IPS DF 19.7 (cell line): Measurements from ENCODE around the gene ODF2.
"Not testable (repeated sequence)": the region's sequence is repeated elsewhere in the genome, so short reads cannot be mapped to it uniquely, and the experiment has no call there.

ENCODE experiments used
- DNase-seq: peaks from one replicate; pipeline ENCODE4 v3.0.0-alpha.2; 2013; ENCODE audit warnings: low read depth, low spot score

Gene ODF2

GRCh38 chr9:128484686-128485413 is 29.0 kb downstream of the ODF2 start:
- DNase-seq, result no peak

DNA sequence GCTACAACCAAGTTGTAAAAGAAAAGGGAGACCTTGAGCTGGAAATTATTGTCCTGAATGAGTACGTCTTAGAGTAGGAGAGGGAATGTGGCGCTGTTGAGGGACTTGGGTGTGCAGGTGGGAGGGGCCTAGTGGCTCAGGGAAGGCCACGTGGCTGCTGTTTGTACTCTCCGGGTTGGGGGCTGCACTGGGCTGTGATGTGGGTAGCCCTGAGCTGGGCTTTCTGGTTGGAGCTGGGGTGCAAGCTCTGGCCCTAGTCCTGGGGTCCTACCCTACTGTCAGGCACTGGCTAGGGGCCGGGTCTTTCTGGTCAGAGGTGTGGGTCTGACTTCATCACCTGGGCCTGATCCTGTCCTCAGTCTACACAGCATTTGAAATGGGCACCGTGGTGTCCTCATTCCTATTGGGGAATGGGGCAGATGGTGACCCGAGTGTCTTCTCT is 29.6 kb downstream of the ODF2 start:
- DNase-seq, result no peak

DNA sequence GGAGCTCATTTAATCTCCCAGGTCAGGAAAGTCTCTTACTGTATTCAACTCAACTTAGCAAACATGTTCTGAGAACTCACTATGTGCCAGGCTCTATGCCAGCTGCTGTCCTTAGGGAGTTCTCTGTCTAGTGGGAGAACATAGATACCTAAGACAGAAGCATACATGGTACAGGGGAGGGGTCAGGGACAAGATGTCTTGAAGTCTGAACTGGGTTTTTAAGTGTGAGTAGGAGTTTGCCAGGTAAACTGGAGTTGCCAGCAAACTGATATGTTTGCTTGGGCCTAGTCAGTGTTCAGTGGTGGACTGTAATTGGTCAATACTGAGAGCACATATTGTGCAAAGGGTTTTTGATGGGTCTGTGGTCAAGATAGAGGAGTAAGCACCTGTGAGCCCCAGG is 30.4 kb downstream of the ODF2 start:
- no peak for DNase-seq

GRCh38 chr9:128493424-128493823 is 37.6 kb downstream of the ODF2 start:
- no peak for DNase-seq

DNA sequence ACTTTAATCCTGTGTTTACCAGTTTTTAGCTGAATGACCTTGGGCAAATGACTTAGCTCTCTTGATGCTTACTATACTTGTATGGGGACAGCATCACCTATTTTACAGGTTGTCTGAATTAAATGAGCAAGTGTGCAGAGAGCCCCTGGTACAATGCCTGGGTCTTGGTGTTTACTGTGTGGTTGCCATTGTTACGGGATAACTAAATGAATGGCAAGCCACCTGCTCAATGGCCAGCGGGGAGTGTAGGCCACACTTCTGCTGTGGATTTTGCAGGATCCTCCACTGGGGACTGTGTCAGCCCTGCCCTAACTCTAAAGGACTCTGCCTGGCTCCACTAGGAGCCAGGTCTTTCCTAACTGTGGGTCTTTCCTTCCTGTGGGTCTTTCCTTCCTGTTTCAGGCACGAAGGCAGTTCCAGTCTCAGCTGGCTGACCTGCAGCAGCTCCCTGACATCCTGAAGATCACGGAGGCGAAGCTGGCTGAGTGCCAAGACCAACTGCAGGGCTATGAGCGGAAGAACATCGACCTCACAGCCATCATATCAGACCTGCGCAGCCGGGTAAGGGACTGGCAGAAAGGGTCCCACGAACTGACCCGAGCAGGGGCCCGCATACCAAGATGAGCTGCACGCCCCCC is 38.4 kb downstream of the ODF2 start:
- no peak for DNase-seq

- no peak for DNase-seq
Measured at GRCh38 chr9:128494746-128495129, 38.9 kb downstream of the ODF2 start.

DNA sequence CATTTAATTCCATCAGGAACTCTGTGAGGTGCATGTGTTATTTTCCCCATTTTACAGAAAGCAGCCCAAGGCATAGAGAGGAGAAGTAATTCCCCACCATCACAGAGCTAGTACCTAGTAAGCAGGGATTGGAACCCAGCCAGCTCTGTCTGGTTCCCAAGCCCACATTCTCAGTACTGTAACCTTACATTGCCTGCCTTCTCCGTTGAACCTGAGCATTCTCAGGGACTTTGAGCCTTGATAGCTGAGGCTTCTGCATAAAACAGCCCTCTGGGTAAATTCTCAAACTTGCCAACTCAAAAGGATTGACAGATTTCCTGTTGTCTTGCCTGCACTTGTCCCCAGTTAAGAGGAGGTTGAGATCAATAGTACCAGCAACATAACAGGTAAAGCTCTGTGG is 39.5 kb downstream of the ODF2 start:
- no peak for DNase-seq

GRCh38 chr9:128495804-128496417 is 40.1 kb downstream of the ODF2 start:
- no peak for DNase-seq

- no peak for DNase-seq
Measured at GRCh38 chr9:128497824-128498610, 42.2 kb downstream of the ODF2 start.

- no peak for DNase-seq
Measured at GRCh38 chr9:128498911-128499310, 43.1 kb downstream of the ODF2 start.

- DNase-seq, result no peak
Measured at GRCh38 chr9:128499920-128500319, 44.1 kb downstream of the ODF2 start.

DNA sequence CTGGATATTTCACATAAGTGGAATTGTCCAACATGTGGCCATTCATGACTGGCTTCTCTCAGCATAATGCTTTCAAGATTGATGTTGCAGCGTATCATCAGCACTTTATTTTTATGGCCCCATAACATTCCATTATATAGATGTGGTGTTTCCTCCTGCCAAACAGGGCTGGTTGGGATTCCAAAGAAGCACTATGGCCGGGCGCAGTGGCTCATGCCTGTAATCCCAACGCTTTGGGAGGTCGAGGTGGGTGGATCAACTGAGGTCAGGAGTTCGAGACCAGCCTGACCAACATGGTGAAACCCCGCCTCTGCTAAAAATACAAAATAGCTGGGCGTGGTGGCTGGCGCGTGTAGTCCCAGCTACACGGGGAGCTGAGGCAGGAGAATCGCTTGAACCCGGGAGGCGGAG is 47.6 kb downstream of the ODF2 start:
- DNase-seq, result not testable (repeated sequence)

DNA sequence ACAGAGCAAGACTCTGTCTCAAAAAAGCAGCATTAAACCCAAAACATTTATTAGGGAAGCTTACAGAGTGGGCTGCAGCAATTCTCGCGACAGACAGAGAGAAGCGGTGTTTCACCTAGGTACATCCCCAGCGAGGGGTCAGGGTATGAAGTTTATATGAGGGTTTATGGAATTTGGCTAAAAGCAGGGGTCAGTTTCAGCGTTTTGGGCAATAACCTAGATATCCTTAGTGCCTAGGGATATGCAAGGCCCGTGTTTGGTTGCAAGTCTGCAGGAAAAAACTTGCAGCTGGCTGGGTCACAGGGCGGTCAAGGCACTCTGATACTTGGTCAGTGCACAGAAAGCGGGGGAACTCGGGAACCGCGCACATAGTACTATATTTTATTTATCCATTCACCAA is 48.1 kb downstream of the ODF2 start:
- DNase-seq, result no peak

GRCh38 chr9:128504485-128505413 is 48.9 kb downstream of the ODF2 start, which contains the start of gene GLE1:
GLE1 (plus strand) TSS chr9:128504719; CDS start chr9:128504806, 87 bp downstream.
- peak; percentile 47 for DNase-seq

- DNase-seq, result no peak
Measured at GRCh38 chr9:128505414-128505765, 49.6 kb downstream of the ODF2 start.

GRCh38 chr9:128505906-128506305 is 50.1 kb downstream of the ODF2 start:
- not testable (repeated sequence) for DNase-seq

DNA sequence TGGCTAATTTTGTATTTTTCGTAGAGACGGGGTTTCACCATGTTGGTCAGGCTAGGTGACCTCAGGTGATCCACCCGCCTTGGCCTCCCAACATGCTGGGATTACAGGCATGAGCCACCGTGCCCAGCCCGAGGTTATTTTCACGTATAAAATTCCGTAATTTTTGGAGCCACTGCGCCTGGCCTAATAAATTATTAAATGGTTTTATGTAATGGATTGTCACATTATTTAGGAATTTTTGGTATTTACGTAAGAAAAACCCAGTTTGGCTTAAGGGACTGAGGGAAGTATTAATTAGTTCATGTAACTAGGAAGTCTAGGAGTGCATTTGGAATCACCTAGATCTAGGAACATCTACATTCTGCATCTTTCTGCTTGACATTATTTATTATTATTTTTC is 57.0 kb downstream of the ODF2 start:
- DNase-seq, result no peak

DNA sequence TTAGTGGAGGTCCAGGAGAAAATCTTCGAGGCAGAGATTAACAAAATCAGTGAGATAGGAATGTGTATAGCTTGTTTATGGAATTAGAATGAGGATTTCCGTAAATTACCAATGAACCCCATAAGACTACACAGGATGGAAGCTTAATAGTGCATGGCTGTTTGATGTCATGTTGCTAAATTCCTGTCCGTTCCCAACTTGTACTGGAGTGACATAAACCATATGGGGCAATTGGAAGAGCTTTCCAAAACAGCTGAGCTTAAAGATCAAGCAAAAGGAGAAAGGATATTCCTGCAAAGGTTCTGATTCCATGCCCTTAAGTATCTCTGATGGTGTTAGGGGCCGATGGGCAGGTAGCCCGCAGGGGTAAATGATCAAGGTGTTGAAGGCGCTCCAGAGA is 66.2 kb downstream of the ODF2 start:
- DNase-seq, result no peak

DNA sequence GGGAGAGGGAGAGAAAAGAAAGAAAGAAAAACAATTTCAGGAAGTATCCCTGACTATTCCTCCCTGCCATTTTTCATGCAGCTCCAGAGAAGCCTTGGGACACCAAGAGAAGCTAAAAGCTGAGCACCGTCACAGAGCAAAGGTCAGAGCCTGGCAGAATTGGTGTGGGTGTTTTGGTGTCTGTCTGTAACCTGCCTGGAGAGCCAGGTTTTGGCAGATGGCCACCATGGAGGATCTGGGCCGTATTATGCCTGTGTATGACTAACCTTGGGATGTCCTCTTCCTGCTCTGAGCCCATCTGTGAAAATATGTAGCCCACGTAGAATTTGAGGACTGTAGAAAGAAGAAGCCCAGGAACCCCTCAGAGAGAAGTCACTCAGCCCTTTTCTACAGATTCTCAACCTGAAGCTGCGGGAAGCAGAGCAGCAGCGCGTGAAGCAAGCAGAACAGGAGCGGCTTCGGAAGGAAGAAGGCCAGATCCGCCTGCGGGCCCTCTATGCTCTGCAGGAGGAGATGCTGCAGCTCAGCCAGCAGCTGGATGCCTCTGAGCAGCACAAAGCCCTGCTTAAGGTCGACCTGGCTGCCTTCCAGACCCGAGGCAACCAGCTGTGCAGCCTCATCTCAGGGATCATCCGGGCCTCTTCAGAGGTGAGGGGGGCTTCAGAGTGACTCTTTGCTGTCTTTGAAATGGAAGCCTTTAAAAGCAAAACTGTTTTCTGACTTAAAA is 67.6 kb downstream of the ODF2 start:
- DNase-seq, result no peak

DNA sequence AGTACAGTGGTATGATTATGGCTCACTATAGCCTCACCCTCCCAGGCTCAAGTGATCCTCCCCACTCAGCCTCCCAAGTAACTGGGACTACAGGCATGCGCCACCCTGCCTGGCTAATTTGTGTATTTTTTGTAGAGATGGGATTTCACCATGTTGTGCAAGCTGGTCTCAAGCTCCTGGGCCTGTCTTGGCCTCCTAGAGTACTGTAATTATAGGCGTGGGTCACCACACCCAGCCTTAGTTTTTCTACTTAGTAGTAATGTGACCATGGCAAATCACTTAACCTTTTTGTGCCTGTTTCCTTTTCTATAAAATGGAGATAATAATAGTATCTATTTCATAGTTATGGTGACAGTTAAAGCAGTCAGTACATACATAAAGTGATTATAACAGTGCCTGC is 70.9 kb downstream of the ODF2 start:
- DNase-seq, result no peak
